ENCODE measurements around the gene SHISA4. TPM values are rescaled to one million over a fixed set of nuclear protein-coding genes. Genes with fewer than 3 reads are reported as not detected.
A peak's percentile ranks its signal among the peaks of the same experiment; 100 is the strongest.

Gene SHISA4
- total RNA-seq, 1 donor from 2014 or later = 10.3 TPM

GRCh38 chr1:201880928-201881571 is 7.6 kb upstream of the SHISA4 start:
- no peak for DNase-seq (ENCODE audit: low spot score)

- DNase-seq (ENCODE audit: low spot score) = no peak
These were observed 7.1 kb upstream of the SHISA4 start for GRCh38 chr1:201881617-201882016.

- no peak for DNase-seq (ENCODE audit: low spot score)
These were observed 6.0 kb upstream of the SHISA4 start for GRCh38 chr1:201882665-201883132.

GRCh38 chr1:201883266-201883665 is 5.4 kb upstream of the SHISA4 start:
- DNase-seq (ENCODE audit: low spot score) = no peak

GRCh38 chr1:201883786-201884185 is 4.9 kb upstream of the SHISA4 start:
- DNase-seq (ENCODE audit: low spot score) = no peak

- no peak for DNase-seq (ENCODE audit: low spot score)
These were observed 4.3 kb upstream of the SHISA4 start for GRCh38 chr1:201884425-201884824.

GRCh38 chr1:201885531-201886075 is 3.1 kb upstream of the SHISA4 start:
- no peak for DNase-seq (ENCODE audit: low spot score)

- no peak for DNase-seq (ENCODE audit: low spot score)
These were observed 2.4 kb upstream of the SHISA4 start for GRCh38 chr1:201886103-201886885.

GRCh38 chr1:201887116-201887866 is 1.4 kb upstream of the SHISA4 start:
- DNase-seq (ENCODE audit: low spot score) = no peak

- peak; percentile 57 for DNase-seq (ENCODE audit: low spot score)
These were observed 631 bp downstream of the SHISA4 start for GRCh38 chr1:201889090-201889968.

- no peak for DNase-seq (ENCODE audit: low spot score)
These were observed 1.5 kb downstream of the SHISA4 start for GRCh38 chr1:201890223-201890622.

- no peak for DNase-seq (ENCODE audit: low spot score)
These were observed 2.2 kb downstream of the SHISA4 start for GRCh38 chr1:201890806-201891450.

- DNase-seq (ENCODE audit: low spot score) = no peak
These were observed 2.9 kb downstream of the SHISA4 start for GRCh38 chr1:201891451-201892045.

GRCh38 chr1:201892211-201892610 is 3.5 kb downstream of the SHISA4 start:
- no peak for DNase-seq (ENCODE audit: low spot score)

- DNase-seq (ENCODE audit: low spot score) = no peak
These were observed 4.7 kb downstream of the SHISA4 start for GRCh38 chr1:201893431-201893830.

GRCh38 chr1:201894343-201895119 is 5.8 kb downstream of the SHISA4 start:
- no peak for DNase-seq (ENCODE audit: low spot score)

- DNase-seq (ENCODE audit: low spot score) = no peak
These were observed 6.5 kb downstream of the SHISA4 start for GRCh38 chr1:201895120-201895665.

All from mesenteric fat pad (tissue), 1 donor.